Activated CD4-positive, alpha-beta T cell treated with anti-CD3 and anti-CD28 coated beads, Interleukin-2, amount 50 U/mL, for 4 hours (primary cell): ENCODE data around the gene CEP83.
"Not testable (repeated sequence)": the region's sequence is repeated elsewhere in the genome, so short reads cannot be mapped to it uniquely, and the experiment has no call there.

Experiments
- DNase-seq, 2 experiments: peaks; one replicate each; pipeline ENCODE4 v3.0.0-alpha.2; 2020

Gene CEP83

DNA sequence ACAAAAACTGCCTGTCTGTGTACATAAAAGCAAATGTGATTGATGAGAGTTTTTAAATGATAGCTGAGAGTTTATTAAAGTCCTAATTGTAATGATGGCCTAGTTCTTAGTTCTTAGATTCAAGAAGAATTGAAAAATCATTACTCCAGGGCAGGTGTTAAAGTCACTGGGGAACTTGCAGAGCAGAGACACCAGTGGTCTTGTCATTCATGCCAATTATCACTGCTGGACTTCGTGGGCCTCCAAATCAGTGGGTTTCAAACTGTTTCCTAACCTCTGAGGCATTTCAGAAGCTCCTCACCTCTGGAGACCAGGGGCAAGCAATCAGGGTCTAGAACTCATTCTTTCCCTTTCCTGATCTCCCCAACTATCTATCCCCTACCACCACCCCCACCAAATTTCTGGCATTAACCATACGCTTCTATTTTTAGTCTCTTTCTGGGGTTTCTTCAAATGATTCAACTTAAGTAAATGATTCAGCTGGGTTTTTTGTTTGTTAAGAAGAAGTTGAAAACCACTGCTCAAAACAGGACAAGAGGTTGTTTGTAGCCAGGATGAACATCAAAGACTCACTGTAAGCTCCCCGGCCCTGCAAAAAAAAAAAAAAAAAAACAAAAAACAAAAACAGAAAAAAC, 80.1 kb downstream of the CEP83 start:
- no peak for DNase-seq

DNA sequence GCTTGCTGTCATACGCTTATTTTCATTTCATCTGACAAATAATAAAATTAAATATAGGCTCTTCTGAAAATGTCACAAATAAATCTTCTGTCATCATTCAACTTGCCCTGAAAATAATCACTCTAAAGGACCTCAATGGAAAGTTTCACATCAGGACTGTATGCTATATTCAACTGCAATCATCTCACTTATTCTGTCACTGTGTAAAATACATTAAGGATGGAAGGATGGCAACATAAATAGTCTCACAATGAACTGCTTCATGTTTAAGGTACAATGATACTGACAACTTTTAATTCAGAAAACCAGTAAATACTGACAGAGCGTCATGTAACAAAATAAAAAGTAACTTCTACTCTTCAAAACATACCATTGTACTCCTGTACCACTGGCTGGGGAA, 82.1 kb downstream of the CEP83 start:
- no peak for DNase-seq

GRCh38 chr12:94374124-94374523, 85.5 kb downstream of the CEP83 start:
- DNase-seq, result no peak

DNA sequence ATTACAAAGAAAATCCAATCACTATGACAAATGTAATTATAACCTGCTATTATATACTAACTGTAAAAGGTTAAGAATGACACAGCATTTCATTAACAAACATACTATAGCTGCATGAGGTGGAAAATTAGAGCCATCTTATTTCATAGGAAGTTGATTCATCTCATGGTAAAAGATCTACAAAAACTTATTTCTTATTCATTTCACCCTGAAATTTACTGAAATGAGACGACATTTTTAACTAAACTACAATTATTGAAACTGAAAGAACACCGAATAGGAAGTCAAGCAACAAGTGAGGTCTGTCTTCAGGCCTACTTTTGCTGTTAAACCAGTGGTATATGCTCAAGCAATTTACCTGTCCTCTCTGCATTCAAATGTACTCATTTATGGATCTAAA, 87.2 kb downstream of the CEP83 start:
- no peak for DNase-seq

- no peak for DNase-seq
Observed at GRCh38 chr12:94362653-94363052, 97.0 kb downstream of the CEP83 start.

DNA sequence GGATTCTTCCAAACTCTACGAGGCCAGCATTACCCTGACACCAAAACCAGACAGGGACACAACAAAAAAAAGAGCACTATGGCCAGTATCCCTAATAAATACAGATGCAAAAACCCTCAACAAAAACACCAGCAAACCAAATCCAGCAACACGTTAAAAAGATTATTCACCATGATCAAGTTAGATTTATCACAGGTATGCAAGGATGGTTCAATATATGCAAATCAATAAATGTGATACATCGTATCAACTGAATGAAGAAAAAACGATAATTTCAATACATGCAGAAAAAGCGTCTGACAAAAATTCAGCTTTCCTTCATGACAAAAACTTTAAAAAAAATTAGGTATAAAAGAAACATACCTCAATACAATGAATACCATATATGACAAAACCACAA, 99.9 kb downstream of the CEP83 start:
- no peak for DNase-seq

- DNase-seq, result no peak
Observed at GRCh38 chr12:94353130-94353529, 106.5 kb downstream of the CEP83 start.

DNA sequence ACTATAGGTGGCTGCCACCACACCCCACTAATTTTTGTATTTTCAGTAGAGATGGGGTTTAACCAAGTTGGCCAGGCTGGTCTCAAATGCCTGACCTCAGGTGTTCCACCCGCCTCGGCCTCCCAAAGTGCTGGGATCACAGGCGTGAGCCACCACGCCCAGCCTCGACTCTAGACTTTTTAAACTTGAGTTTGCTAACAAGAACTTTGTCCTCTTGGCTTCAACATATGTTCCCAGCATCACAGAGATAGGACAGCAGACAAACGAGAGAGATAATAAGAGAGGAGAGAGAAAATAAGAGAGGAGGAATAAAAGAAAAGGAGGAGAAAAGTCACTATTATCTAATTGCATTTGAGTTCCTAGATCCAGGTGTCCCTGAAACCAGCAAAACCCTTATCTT, 119.1 kb downstream of the CEP83 start:
- no peak for DNase-seq

- no peak for DNase-seq
Observed at GRCh38 chr12:94338006-94338794, 121.5 kb downstream of the CEP83 start.

GRCh38 chr12:94336211-94336925, 123.3 kb downstream of the CEP83 start:
- DNase-seq, result no peak

- no peak for DNase-seq
Observed at GRCh38 chr12:94333396-94333795, 126.3 kb downstream of the CEP83 start.

DNA sequence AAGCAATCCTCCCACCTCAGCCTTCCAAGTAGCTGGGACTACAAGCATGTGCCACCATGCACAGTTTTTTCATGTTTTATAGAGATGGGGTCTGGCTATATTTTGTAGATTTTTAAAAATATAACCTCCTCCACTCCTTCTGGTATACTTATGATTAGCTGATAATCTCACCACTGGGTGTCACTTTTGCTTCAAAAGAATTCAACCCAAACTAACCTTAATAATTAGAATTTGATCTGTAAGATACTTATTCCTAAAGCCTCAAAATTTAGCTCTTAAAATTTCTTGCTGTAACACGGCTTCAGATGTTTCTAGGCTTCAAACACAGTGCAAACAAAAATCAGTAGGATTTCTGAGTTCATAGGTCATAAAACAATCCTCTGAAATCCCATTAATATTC, 130.3 kb downstream of the CEP83 start:
- no peak for DNase-seq

- no peak for DNase-seq
Observed at GRCh38 chr12:94327809-94328208, 131.9 kb downstream of the CEP83 start.

- DNase-seq, result no peak
Observed at GRCh38 chr12:94326727-94327126, 132.9 kb downstream of the CEP83 start.

DNA sequence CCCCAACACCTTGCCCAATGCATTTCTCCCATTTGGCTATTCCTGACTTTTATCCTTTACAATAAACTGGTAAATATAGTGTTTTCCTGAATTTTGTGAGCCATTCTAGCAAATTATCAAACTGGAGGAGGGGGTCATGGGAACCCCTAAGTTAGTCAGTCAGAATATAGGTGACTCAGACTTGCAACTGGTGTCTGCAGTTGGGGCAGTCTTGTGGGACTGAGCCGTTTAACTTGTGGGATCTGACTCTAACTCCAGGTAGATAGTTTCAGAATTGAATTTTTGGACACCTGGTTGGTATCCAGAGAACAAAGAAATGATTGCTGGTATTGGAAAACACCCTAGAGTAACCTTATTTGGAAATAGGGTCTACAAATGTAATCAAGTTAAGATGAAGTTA, 133.4 kb downstream of the CEP83 start:
- no peak for DNase-seq

GRCh38 chr12:94322346-94322745, 137.3 kb downstream of the CEP83 start:
- no peak for DNase-seq

GRCh38 chr12:94320109-94320508, 139.6 kb downstream of the CEP83 start:
- no peak for DNase-seq

DNA sequence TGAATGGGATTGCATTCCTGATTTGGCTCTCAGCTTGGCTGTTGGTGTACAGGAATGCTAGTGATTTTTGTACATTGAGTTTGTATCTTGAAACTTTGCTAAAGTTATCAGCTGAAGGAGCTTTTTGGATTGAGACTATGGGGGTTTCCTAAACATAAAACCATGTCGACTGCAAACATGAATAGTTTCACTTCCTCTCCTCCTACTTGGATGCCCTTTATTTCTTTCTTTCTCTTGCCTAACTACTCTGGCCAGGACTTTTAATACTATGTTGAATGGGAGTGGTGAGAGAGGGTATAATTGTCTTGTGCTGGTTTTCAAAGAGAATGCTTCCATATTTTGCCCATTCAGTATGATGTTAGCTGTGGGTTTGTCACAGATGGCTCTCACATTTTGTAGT, 141.5 kb downstream of the CEP83 start:
- DNase-seq, result no peak

DNA sequence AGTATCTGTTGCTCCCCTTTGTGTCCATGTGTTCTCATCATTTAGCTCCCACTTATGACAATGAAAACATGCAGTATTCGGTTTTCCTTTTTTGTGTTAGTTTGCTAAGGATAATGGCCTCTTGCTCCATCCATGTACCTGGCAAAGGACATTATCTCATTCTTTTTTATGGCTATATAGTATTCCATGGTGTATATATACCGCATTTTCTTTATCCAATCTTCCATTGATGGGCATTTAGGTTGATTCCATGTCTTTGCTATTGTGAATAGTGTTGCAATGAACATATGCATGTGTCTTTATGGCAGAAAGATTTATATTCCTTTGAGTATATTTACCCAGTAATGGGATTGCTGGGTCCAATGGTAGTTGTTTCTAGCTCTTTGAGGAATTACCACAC, 143.1 kb downstream of the CEP83 start:
- not testable (repeated sequence) for DNase-seq

DNA sequence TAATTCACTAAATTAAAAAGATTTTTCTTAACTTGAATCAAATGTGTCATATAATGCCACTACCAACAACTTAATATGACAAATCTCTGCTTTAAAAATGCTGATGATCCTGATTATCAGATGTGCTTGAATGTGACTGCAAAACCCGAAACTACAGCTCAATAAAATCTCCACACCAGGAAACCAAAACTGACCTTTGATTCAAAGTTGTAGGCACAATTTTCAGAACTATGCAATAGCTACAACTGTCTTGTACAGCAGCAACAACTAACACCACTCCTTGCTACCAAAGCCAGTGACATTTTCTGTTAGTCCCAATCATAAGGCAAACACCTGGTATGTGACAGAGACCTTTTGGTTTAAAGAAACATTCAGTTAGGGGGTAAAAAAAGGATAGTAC, 147.3 kb downstream of the CEP83 start:
- DNase-seq, result no peak

GRCh38 chr12:94309373-94309772, 150.3 kb downstream of the CEP83 start:
- no peak for DNase-seq

GRCh38 chr12:94308612-94309011, 151.1 kb downstream of the CEP83 start:
- DNase-seq, result no peak

DNA sequence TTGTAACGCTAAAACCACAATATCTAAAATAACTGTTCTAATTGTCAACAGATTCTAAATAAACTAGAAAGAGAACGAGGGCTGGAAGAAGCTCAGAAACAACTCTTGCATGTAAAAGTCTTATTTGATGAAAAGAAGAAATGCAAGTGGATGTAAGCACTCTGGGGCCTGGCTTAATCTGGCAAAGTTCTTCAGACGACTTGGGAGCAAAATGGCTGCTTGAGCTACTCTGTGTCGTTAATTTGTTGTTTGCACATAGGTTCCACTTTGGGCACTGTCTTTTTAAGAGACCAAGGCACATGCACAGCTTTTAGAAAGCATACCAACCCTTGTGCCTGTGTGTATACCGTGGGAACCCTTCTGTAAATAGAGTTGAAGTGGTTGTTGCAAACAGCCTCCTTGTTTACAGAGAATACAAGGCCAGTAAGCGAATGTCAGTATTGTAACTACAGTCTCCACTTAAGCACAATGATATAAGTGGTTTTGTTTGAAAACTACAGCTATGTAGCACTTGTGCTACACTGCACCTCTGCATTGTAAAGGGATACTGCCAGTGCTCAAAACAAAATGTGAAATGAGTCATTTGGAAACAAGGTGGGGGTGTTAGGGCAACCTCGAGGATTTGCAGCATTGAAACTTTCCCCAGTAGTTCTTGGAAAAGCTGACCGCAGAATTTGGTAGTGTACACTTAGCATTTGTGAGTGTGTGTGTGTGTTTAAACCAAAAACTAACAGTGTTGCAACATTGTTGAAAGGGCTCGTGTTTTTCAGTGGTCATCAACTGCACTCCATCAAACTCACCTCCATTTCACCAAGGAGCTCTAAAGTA, 154.3 kb downstream of the CEP83 start:
- DNase-seq, result peak; percentile 15 to 20
